ENCODE data around the gene SH3TC1. TPM values are rescaled to one million over a fixed set of nuclear protein-coding genes. Genes with fewer than 3 reads are reported as not detected.

SH3TC1 gene
- total RNA-seq, 1 donor from 2014 or later = 18.9 TPM

DNA sequence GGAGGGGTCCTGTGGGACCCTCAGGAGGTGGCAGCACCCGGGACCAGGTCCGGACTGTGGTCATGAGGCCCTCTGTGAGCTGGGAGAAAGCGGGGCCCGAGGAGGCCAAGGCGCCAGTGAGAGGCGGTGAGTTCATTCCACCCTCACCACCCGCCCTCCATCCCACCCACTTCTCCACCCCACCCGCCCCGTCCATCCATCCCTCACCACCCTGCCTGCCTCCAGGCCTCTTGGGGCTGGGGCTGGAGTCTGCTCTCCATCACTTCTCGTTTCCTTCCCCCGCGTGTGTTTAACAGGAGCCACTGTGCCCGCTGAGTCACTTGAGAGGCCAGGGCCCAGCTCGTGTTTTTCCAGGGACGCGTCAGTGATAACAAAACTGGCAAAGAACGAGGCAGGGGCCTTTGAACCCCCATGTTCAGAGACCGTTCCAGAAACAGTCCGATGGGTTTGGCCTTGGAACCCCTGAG is 6.2 kb downstream of the SH3TC1 start:
- DNase-seq (ENCODE audit: low read depth) = no peak
- TF ChIP-seq CTCF (IDR thresholded peaks at IDR 0.05; ENCODE audit: insufficient read depth, low read length, poor library complexity, severe bottlenecking) = no peak
- Histone ChIP-seq H3K4me3 (ENCODE audit: low read depth, low read length) (no peak overlapping the region), H3K27me3 (ENCODE audit: control insufficient read depth, insufficient read depth, low read length) (no peaks in the 10 kb centered on the region), H3K36me3 (ENCODE audit: control insufficient read depth, insufficient read depth, low read length) (no peaks in the 10 kb centered on the region)

DNA sequence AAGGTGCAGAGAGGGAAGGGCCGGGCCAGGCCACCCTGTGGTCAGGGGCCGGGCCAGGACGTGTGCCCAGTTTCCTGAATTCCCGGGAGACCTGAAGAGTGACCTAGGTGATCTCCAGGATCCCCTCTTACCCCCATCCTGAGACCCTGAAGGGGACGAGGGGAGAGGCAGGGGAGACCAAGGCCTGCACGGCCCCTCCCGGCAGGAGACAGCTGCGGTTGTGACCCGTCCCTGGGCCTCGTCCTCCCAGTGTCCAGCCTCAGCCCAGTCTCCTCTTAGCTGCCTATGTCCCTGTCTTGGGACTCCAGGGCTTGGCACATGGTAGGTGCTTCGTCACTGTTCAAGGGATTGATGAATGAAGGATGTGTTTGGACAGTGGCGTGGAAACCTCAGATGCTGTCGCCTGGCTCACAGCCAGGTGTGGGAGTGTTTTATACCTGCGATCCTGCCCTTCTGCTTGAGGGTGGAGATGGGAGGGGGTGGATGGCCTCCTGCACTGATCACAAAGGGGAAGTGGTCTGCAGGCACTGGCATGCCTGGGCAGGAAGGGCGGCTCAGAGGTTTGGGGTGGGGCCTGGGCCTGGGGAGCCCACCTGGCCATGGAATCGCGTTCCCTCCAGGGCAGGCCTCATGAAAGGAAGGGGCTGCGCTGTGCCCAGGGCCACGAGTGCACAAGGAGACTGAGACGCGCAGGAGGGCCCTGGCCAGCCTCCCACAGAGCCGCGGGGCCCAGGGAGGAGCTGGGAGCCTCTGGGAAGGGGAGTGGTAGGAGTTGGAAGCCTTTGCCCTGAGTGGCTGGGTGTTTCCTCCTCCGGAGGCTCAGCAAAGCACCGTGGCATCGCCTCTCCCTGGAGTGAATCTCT is 6.9 kb downstream of the SH3TC1 start:
- no peaks in the 10 kb centered on the region for H3K36me3 ChIP-seq (ENCODE audit: control insufficient read depth, insufficient read depth, low read length)
- no peaks in the 10 kb centered on the region for H3K27me3 ChIP-seq (ENCODE audit: control insufficient read depth, insufficient read depth, low read length)
- H3K4me3 ChIP-seq (ENCODE audit: low read depth, low read length) = no peak overlapping the region
- DNase-seq (ENCODE audit: low read depth) = no peak
- no peak for TF ChIP-seq CTCF (IDR thresholded peaks at IDR 0.05; ENCODE audit: insufficient read depth, low read length, poor library complexity, severe bottlenecking)

DNA sequence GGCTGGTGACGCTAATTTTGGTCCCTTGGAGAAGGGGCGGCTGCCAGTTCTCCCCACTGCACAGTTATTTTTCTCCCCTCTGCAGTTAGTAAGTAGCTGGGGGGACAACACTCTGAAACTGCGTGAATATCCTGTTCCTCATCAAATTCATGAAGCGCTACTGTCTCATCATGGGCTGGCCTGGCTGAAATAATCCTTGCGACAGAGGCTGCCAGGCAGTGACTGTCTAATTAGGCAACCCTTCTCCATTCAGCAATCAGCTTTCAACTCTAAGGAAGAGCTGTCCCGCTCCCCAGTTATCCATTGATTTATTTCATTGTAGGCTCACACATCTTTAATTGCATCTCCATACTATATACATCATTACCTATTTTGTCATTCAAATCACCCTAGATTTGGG is 8.2 kb downstream of the SH3TC1 start:
- TF ChIP-seq CTCF (IDR thresholded peaks at IDR 0.05; ENCODE audit: insufficient read depth, low read length, poor library complexity, severe bottlenecking) = no peak
- Histone ChIP-seq H3K27me3 (ENCODE audit: control insufficient read depth, insufficient read depth, low read length) (no peaks in the 10 kb centered on the region), H3K36me3 (ENCODE audit: control insufficient read depth, insufficient read depth, low read length) (no peaks in the 10 kb centered on the region), H3K4me3 (ENCODE audit: low read depth, low read length) (no peak overlapping the region)
- no peak for DNase-seq (ENCODE audit: low read depth)

DNA sequence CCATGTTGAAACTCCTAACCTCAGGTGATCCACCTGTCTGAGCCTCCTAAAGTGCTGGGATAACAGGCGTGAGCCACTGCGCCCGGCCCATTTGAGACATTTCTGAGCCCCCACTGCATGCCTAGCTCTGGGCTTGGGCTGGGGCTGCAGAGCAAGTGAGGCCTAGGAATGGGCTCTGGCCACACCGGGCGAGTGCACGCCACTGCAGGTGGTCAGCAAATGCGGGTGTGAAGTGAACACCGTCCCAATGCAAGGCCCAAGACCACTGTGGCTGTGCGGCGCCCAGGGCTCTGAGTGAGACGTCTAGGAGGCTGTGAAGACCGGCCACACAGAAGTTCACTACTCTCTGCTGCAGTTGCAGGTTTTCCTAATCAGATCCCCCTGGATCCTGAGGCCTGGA is 9.5 kb downstream of the SH3TC1 start:
- Histone ChIP-seq H3K27me3 (ENCODE audit: control insufficient read depth, insufficient read depth, low read length) (no peaks in the 10 kb centered on the region), H3K4me3 (ENCODE audit: low read depth, low read length) (no peak overlapping the region), H3K36me3 (ENCODE audit: control insufficient read depth, insufficient read depth, low read length) (no peaks in the 10 kb centered on the region)
- no peak for TF ChIP-seq CTCF (IDR thresholded peaks at IDR 0.05; ENCODE audit: insufficient read depth, low read length, poor library complexity, severe bottlenecking)
- DNase-seq (ENCODE audit: low read depth) = no peak

GRCh38 chr4:8209181-8209874 is 10.2 kb downstream of the SH3TC1 start:
- TF ChIP-seq CTCF (IDR thresholded peaks at IDR 0.05; ENCODE audit: insufficient read depth, low read length, poor library complexity, severe bottlenecking) = no peak
- no peaks in the 10 kb centered on the region for H3K27me3 ChIP-seq (ENCODE audit: control insufficient read depth, insufficient read depth, low read length)
- H3K36me3 ChIP-seq (ENCODE audit: control insufficient read depth, insufficient read depth, low read length) = no peaks in the 10 kb centered on the region
- no peak overlapping the region for H3K4me3 ChIP-seq (ENCODE audit: low read depth, low read length)
- DNase-seq (ENCODE audit: low read depth) = no peak
